Neural crest cell (in vitro differentiated cells): ENCODE measurements around the gene PRKCZ. TPM values are rescaled to one million over a fixed set of nuclear protein-coding genes. Genes with fewer than 3 reads are reported as not detected.

ENCODE experiments used
- DNase-seq: peaks from one replicate; pipeline ENCODE4 v3.0.0; 2021; ENCODE audit warnings: low read depth, mixed read lengths, low spot score
- H3K27ac Mint-ChIP-seq: one replicate; pipeline ENCODE4 v1.8.0; 2021; ENCODE audit warnings: mild to moderate bottlenecking, mixed read lengths; ENCODE audit not compliant: unreplicated experiment
- H3K27me3 Mint-ChIP-seq: 2 replicates; pipeline ENCODE4 v1.8.0; 2021; ENCODE audit warnings: low read depth, mild to moderate bottlenecking, mixed read lengths
- H3K36me3 Mint-ChIP-seq: 2 replicates; pipeline ENCODE4 v1.8.0; 2021; ENCODE audit warnings: low read depth, mild to moderate bottlenecking, mixed read lengths
- H3K4me1 Mint-ChIP-seq: 2 replicates; pipeline ENCODE4 v1.8.0; 2021; ENCODE audit warnings: mixed read lengths
- H3K4me3 Mint-ChIP-seq: one replicate; pipeline ENCODE4 v1.8.0; 2021; ENCODE audit warnings: mild to moderate bottlenecking, mixed read lengths
- H3K9me3 Mint-ChIP-seq: 2 replicates; pipeline ENCODE4 v1.8.0; 2021; ENCODE audit warnings: mixed read lengths
- CTCF ChIP-seq: fragments of 200-600 bp; sonication (generic); conservative IDR thresholded peaks from 2 replicates; pipeline ENCODE4 v1.5.0; 2021; ENCODE audit warnings: antibody characterized with exemption, mild to moderate bottlenecking
- total RNA-seq: library from RNA; stranded (reverse); gene quantifications from 2 replicates; pipeline ENCODE4 v1.2.1, GENCODE V29; 2021

Gene PRKCZ
- total RNA-seq, 1 donor from 2014 or later: 8.6 TPM

DNA sequence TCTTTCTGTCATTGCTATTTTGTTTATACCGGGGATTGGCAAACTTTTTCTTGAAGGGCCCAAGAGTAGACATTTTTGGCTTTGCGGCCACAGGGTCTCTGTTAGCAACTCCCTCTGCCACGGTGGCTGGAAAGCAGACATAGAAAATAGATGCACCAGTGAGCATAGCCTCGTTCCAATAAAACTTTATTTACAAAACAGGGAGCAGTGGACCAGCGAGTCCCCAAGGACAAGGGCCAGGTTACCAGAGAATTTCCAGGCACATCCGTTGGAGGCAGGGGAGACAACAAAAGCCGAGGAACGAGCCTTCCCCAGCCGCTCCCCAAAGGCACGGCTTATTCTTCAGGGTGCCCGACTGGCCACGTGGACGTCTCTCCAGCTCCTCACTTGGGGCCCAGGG is 117.9 kb downstream of the PRKCZ start:
- no peaks in the 10 kb centered on the region for H3K27me3 Mint-ChIP-seq
- H3K27ac Mint-ChIP-seq: no peak overlapping the region
- H3K36me3 Mint-ChIP-seq: no peaks in the 10 kb centered on the region
- TF ChIP-seq CTCF: no peak
- no peaks in the 10 kb centered on the region for H3K4me1 Mint-ChIP-seq
- DNase-seq: no peak
- H3K4me3 Mint-ChIP-seq: no peak overlapping the region
- no peaks in the 10 kb centered on the region for H3K9me3 Mint-ChIP-seq

DNA sequence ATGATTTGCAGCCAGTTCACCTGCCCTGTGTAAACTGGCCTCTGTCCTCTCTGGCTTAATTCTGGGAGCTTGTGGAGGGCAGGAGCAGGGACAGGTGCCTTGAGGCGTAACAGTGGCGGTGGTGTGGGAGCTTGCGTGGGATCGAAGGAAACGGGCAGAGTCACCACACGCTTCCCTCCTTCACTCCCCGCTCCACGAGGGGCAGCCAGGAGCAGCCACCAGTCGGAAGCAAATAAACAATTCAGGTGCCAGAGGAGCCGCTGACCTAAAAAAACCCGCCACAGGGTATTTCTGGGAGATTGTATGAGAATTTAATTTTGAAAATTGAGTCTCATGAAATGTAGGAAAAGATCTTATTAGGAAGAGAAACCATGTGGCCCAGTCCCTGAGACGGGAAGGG is 118.3 kb downstream of the PRKCZ start:
- Mint-ChIP-seq H3K36me3 (no peaks in the 10 kb centered on the region), H3K27me3 (no peaks in the 10 kb centered on the region), H3K9me3 (no peaks in the 10 kb centered on the region), H3K27ac (no peak overlapping the region), H3K4me1 (no peaks in the 10 kb centered on the region), H3K4me3 (no peak overlapping the region)
- TF ChIP-seq CTCF: no peak
- no peak for DNase-seq

- Mint-ChIP-seq H3K4me3 (no peak overlapping the region), H3K36me3 (no peaks in the 10 kb centered on the region), H3K27me3 (no peaks in the 10 kb centered on the region), H3K27ac (no peak overlapping the region), H3K9me3 (no peaks in the 10 kb centered on the region), H3K4me1 (no peaks in the 10 kb centered on the region)
- no peak for DNase-seq
- no peak for TF ChIP-seq CTCF
Measured at GRCh38 chr1:2169200-2169836, 119.1 kb downstream of the PRKCZ start.

DNA sequence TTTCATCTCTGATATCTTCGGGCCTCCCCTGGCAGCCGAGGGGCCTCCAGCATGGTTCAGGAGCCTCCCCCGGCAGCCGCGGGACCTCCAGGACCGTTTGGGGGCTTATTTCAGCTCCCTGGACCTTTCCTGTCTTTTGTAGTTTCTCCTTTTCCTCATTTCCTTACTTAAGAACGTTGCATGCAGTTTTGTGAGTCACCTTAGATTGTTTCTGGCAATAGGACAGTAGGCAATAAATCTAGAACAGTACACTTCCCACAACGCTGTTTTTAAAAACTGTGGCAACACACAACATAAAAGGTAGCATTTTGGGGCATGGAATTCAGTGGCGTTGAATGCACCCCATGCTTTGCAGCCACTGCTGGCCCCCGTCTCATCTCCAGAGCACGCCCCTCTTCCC is 120.0 kb downstream of the PRKCZ start:
- Mint-ChIP-seq H3K36me3 (no peaks in the 10 kb centered on the region), H3K27me3 (no peaks in the 10 kb centered on the region), H3K4me3 (no peak overlapping the region), H3K4me1 (no peaks in the 10 kb centered on the region), H3K9me3 (no peaks in the 10 kb centered on the region), H3K27ac (no peak overlapping the region)
- no peak for DNase-seq
- no peak for TF ChIP-seq CTCF

DNA sequence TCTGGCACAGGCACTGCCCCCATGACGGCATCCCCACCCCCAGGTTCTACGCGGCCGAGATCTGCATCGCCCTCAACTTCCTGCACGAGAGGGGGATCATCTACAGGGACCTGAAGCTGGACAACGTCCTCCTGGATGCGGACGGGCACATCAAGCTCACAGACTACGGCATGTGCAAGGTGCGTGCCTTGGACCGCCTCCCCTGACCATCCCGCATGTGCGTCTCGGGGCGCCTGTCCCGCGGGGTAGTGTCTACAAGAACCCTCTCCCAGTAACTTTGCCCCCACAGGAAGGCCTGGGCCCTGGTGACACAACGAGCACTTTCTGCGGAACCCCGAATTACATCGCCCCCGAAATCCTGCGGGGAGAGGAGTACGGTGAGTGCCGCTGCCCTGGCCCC is 121.8 kb downstream of the PRKCZ start:
- DNase-seq: no peak
- Mint-ChIP-seq H3K27ac (no peak overlapping the region), H3K9me3 (no peaks in the 10 kb centered on the region), H3K4me3 (no peak overlapping the region), H3K36me3 (no peaks in the 10 kb centered on the region), H3K27me3 (no peaks in the 10 kb centered on the region), H3K4me1 (no peaks in the 10 kb centered on the region)
- no peak for TF ChIP-seq CTCF
